Astrocyte of the spinal cord (primary cell): Measurements from ENCODE around the gene NCBP3.

Source experiments
- DNase-seq: peaks from one replicate; pipeline ENCODE4 v3.0.0; 2011; ENCODE audit warnings: low read depth, low spot score
- H3K4me3 ChIP-seq: 2 replicates; pipeline ENCODE4 v1.5.1; 2011; ENCODE audit warnings: low read depth, mild to moderate bottlenecking, low read length, moderate library complexity
- in situ Hi-C: cut with HindIII; loops from 2 replicates; pipeline ENCODE4 v1.10.0; 2017; ENCODE audit warnings: low sequenced_read_pairs
- TF ChIP-seq, protein P1 (sequence below): IDR thresholded peaks from 2 replicates; pipeline ENCODE4 v1.5.1; 2012; ENCODE audit warnings: low read depth, mild to moderate bottlenecking, low read length, inconsistent platforms

NCBP3 gene

DNA sequence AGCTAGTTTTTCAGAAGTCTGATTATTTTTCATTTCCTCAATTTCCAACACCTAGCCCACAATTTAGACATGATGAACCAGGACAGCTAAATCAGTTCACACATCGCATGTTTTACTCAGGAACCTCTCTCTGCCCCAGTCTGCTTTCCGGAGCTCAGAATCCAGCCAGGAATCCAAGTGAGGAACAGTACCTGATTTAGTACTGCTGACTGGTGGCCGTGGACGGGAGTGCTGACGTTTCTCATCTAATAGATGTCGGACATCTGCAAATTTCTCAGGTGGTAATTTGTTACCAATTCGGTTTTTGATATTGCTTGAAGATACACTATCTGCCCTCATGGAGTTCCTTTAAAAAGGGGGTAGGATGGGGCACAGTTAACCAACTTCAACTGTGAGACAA is 30.1 kb downstream of the NCBP3 start:
- in situ Hi-C loops: no loop called here
- no peak overlapping the region for H3K4me3 ChIP-seq
- TF ChIP-seq, protein P1, sequence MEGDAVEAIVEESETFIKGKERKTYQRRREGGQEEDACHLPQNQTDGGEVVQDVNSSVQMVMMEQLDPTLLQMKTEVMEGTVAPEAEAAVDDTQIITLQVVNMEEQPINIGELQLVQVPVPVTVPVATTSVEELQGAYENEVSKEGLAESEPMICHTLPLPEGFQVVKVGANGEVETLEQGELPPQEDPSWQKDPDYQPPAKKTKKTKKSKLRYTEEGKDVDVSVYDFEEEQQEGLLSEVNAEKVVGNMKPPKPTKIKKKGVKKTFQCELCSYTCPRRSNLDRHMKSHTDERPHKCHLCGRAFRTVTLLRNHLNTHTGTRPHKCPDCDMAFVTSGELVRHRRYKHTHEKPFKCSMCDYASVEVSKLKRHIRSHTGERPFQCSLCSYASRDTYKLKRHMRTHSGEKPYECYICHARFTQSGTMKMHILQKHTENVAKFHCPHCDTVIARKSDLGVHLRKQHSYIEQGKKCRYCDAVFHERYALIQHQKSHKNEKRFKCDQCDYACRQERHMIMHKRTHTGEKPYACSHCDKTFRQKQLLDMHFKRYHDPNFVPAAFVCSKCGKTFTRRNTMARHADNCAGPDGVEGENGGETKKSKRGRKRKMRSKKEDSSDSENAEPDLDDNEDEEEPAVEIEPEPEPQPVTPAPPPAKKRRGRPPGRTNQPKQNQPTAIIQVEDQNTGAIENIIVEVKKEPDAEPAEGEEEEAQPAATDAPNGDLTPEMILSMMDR: peak; percentile 22
- no peak for DNase-seq

DNA sequence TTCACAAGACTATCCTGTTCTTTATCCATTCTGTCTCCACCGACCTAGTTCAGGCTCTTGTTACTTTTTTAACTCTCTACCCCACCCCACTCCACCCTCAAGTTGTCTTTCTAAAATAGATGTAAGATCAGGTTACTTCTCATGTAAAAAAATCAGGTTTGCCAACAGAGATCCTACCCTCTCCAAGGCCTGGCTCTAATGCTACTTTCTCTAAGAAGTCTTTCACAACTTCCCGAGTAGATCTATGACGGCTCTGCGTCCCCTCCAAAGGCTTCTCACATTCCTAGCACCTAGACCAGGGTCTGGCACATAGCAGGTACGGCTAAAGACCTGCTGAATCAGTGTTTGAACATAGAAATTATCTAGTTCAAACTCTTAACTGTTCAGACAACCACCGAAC is 30.9 kb downstream of the NCBP3 start:
- no peak for DNase-seq
- in situ Hi-C loops: no loop called here
- no peak overlapping the region for H3K4me3 ChIP-seq
- TF ChIP-seq, protein P1: no peak

DNA sequence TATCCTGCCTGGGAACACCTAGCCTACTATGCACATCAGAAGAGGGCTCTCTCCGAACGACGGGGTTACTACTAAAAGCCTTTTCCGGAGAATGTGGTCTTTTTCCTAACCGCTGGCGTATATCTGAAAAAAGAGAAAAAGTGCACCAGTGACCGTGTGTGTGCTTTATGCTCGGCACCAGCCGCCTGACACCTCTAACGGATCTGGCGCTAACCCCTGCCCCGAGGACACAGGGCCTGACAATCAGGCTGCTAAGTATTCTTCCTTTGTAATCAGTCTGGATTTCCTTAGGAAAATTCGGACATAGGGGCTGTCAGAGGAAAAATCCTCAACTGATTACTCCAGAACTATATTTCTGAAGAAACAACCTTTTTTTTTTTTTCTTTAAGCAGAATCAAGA is 31.7 kb downstream of the NCBP3 start:
- in situ Hi-C loops: no loop called here
- H3K4me3 ChIP-seq: no peak overlapping the region
- DNase-seq: no peak
- TF ChIP-seq, protein P1: no peak

DNA sequence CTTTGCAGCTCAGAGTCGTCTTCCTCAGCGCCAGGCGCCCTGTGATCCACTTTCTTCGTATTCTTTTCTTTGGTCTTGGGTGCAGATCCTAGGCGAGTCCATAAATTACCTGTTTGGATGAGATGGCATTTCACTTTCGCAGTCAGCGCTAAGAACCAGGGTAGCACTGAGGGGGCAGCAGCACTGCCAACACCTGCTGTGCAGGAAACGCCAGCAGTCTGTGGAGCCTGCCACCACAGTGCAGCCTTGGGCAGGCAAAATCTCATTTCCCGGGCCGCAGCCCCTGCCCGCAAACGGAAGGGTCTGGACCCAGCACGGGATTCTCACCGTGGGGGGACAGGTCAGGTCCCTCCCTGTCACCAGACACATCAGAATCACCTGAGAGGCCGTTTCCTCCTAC is 32.9 kb downstream of the NCBP3 start:
- in situ Hi-C loops: no loop called here
- DNase-seq: no peak
- TF ChIP-seq, protein P1: no peak
- no peak overlapping the region for H3K4me3 ChIP-seq

DNA sequence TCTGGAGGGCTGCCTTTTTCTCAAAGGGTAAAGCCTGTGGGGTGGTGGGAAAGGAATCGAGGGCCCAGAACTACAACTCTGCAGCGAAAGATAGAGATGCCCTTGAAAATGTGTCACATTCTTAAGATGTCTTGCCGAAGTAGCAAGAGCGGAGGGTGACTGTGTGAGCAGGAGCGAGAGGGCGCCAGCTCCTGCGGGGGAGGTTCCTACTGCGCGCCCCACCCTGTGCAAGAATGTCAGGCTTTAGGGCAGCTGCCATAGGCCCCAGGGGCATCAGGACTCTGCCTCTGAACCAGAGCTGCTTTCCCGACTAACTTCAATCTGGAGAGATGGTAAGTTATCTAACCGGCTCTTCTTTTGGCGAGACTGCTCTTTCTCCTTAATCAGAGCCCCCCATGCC is 33.3 kb downstream of the NCBP3 start:
- in situ Hi-C loops: no loop called here
- TF ChIP-seq, protein P1: no peak
- H3K4me3 ChIP-seq: no peak overlapping the region
- DNase-seq: no peak

DNA sequence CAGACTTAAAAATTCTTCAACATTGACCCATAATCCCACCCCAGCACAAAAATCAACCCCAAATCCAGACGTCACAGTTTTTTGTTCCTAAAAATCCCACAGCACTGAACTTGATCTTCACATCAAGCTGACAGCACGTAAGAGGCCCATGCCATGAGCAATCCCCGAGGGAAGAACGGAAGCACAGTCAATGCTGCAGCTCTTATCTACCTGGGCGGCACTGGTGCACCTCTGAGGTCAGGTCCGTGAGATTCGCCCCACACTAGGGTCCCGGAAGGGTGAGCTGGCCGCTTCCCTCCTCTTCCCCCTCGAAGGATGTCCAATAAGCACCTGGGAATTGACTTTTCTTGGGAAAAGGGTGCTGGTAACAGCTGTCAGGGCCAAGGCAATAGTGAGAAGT is 33.8 kb downstream of the NCBP3 start:
- TF ChIP-seq, protein P1: no peak
- DNase-seq: no peak
- no peak overlapping the region for H3K4me3 ChIP-seq
- in situ Hi-C loops: no loop called here

DNA sequence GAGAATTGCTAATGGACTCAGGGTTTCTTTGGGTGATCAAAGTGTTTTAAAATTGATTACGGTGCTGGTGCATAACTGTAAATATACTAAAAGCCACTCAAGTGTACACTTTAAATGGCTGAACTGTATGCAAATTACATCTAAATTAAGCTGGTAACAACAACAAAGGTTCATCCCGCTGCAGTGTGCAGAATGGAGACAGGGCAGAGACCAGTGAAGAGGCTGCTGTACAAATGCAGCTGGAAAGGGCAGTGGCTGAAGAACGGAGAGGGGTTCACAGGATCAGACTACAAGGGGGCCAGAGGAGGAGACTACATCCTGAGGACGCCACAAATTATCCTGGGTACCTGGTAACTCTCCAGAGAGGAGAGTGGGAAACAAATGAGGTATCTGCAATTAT is 36.0 kb downstream of the NCBP3 start:
- no peak overlapping the region for H3K4me3 ChIP-seq
- no peak for DNase-seq
- in situ Hi-C loops: no loop called here
- TF ChIP-seq, protein P1: no peak
